ENCODE measurements around the gene SPACA5. TPM values are rescaled to one million over a fixed set of nuclear protein-coding genes. Genes with fewer than 3 reads are reported as not detected.

Gene SPACA5
- polyA plus RNA-seq, 1 experiment, result not detected

- no peaks in the 10 kb centered on the region for H3K27me3 ChIP-seq (ENCODE audit: control insufficient read depth, insufficient read depth, low read length)
Measured at GRCh38 chrX:47976254-47977151, 30.3 kb upstream of the SPACA5 start.

GRCh38 chrX:47991263-47992094 lies 15.3 kb upstream of the SPACA5 start:
- POLR2A ChIA-PET, result no interaction called here
- no peak for DNase-seq (ENCODE audit: low read depth, low spot score)
- no peaks in the 10 kb centered on the region for H3K27me3 ChIP-seq (ENCODE audit: control insufficient read depth, insufficient read depth, low read length)
- peaks cover 6% of the 10 kb centered on the region; the same call in 1 of the 2 replicates for H3K9me3 ChIP-seq (ENCODE audit: control insufficient read depth, insufficient read depth, low read length)
- CTCF ChIA-PET, result no interaction called here
- no peak overlapping the region for H3K4me3 ChIP-seq (ENCODE audit: low read depth, low read length)
- TF ChIP-seq CTCF (IDR thresholded peaks at IDR 0.05; ENCODE audit: low read depth, low read length), result no peak
- H3K27ac ChIP-seq (ENCODE audit: low read depth, low read length), result peak overlapping the region; percentile 52

More at GRCh38 chrX:47976254-47977151, 30.3 kb upstream of the SPACA5 start:
- DNase-seq (ENCODE audit: low read depth, low spot score), result no peak
- CTCF ChIA-PET, result no interaction called here
- peaks cover 33% of the 10 kb centered on the region; the same call in 1 of the 2 replicates for H3K9me3 ChIP-seq (ENCODE audit: control insufficient read depth, insufficient read depth, low read length)
- no peak overlapping the region for H3K4me3 ChIP-seq (ENCODE audit: low read depth, low read length)
- POLR2A ChIA-PET, result no interaction called here
- TF ChIP-seq CTCF (IDR thresholded peaks at IDR 0.05; ENCODE audit: low read depth, low read length), result no peak
- H3K27ac ChIP-seq (ENCODE audit: low read depth, low read length), result no peak overlapping the region

DNA sequence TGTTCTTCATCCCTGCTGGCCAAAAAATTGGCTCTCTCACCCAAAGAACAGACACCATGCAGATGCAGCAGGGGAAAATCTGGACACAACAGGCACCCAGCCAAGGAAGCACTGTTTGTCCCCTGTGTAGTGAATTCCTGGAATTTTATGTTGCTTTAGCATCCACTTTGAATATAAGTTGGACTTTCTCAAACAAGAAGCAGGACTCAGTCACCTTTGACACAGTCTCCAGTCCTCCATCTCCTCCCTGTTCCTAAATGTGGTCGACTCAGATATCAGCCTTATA lies 14.8 kb upstream of the SPACA5 start:
- no peaks in the 10 kb centered on the region for H3K27me3 ChIP-seq (ENCODE audit: control insufficient read depth, insufficient read depth, low read length)
- H3K27ac ChIP-seq (ENCODE audit: low read depth, low read length), result no peak overlapping the region
- CTCF ChIA-PET, result no interaction called here
- POLR2A ChIA-PET, result no interaction called here
- H3K4me3 ChIP-seq (ENCODE audit: low read depth, low read length), result no peak overlapping the region
- H3K9me3 ChIP-seq (ENCODE audit: control insufficient read depth, insufficient read depth, low read length), result peaks cover 3% of the 10 kb centered on the region; the same call in 1 of the 2 replicates
- DNase-seq (ENCODE audit: low read depth, low spot score), result no peak
- no peak for TF ChIP-seq CTCF (IDR thresholded peaks at IDR 0.05; ENCODE audit: low read depth, low read length)

- peaks cover 3% of the 10 kb centered on the region; the same call in 1 of the 2 replicates for H3K9me3 ChIP-seq (ENCODE audit: control insufficient read depth, insufficient read depth, low read length)
- CTCF ChIA-PET, result no interaction called here
- no peak for DNase-seq (ENCODE audit: low read depth, low spot score)
- H3K27ac ChIP-seq (ENCODE audit: low read depth, low read length), result no peak overlapping the region
- POLR2A ChIA-PET, result no interaction called here
- H3K27me3 ChIP-seq (ENCODE audit: control insufficient read depth, insufficient read depth, low read length), result no peaks in the 10 kb centered on the region
- TF ChIP-seq CTCF (IDR thresholded peaks at IDR 0.05; ENCODE audit: low read depth, low read length), result no peak
- H3K4me3 ChIP-seq (ENCODE audit: low read depth, low read length), result no peak overlapping the region
Measured at GRCh38 chrX:47992669-47993068, 14.1 kb upstream of the SPACA5 start.

- ChIA-PET POLR2A (no interaction called here), CTCF (no interaction called here)
- no peaks in the 10 kb centered on the region for H3K9me3 ChIP-seq (ENCODE audit: control insufficient read depth, insufficient read depth, low read length)
- no peak overlapping the region for H3K4me3 ChIP-seq (ENCODE audit: low read depth, low read length)
- H3K27ac ChIP-seq (ENCODE audit: low read depth, low read length), result no peak overlapping the region
- TF ChIP-seq CTCF (IDR thresholded peaks at IDR 0.05; ENCODE audit: low read depth, low read length), result no peak
- no peak for DNase-seq (ENCODE audit: low read depth, low spot score)
- no peaks in the 10 kb centered on the region for H3K27me3 ChIP-seq (ENCODE audit: control insufficient read depth, insufficient read depth, low read length)
Measured at GRCh38 chrX:48001260-48001659, 5.5 kb upstream of the SPACA5 start.

Measured in AG04450 (cell line).